ENCODE results near the gene TM9SF2. TPM values are rescaled to one million over a fixed set of nuclear protein-coding genes. Genes with fewer than 3 reads are reported as not detected.

TM9SF2 gene
- total RNA-seq, 1 experiment from 2014 or later, result 84.0 TPM

GRCh38 chr13:99542788-99543406, 41.6 kb downstream of the TM9SF2 start:
- ChIA-PET POLR2A (interaction anchor here (1.3 kb wide), 1 partner anchor 10 kb away, joined by 3 read pairs; no protein-coding TSS in a partner anchor), CTCF (interaction anchor here (0.6 kb wide), 1 partner anchor 124 kb away, joined by 3 read pairs; no protein-coding TSS in a partner anchor)
- no peak for TF ChIP-seq ZNF416 (CRISPR knock-in tag; IDR thresholded peaks at IDR 0.05)
- no peak for TF ChIP-seq OVOL2 (CRISPR knock-in tag; IDR thresholded peaks at IDR 0.05; ENCODE audit: borderline replicate concordance)
- TF ChIP-seq FOXK1 (CRISPR knock-in tag; IDR thresholded peaks at IDR 0.05), result no peak
- no peak for TF ChIP-seq MXD4 (CRISPR knock-in tag; IDR thresholded peaks at IDR 0.05; ENCODE audit: borderline replicate concordance)
- no peak for TF ChIP-seq ZNF281 (CRISPR knock-in tag; IDR thresholded peaks at IDR 0.05)
- no peak for TF ChIP-seq CTCF (IDR thresholded peaks at IDR 0.05)
- TF ChIP-seq ZNF396 (CRISPR knock-in tag; IDR thresholded peaks at IDR 0.05; ENCODE audit: borderline replicate concordance), result no peak
- TF ChIP-seq HMGXB4 (CRISPR knock-in tag; IDR thresholded peaks at IDR 0.05), result no peak
- TF ChIP-seq NFATC4 (CRISPR knock-in tag; IDR thresholded peaks at IDR 0.05), result no peak
- no peak for TF ChIP-seq GTF2I (CRISPR knock-in tag; conservative IDR thresholded peaks at IDR 0.05)
- peaks cover 6% of the 10 kb centered on the region for H3K4me1 Mint-ChIP-seq
- ATAC-seq (no peak), DNase-seq (ENCODE audit: low spot score) (no peak)
- no peak overlapping the region for H3K27ac Mint-ChIP-seq
- H3K9me3 Mint-ChIP-seq, result no peaks in the 10 kb centered on the region
- peaks cover 58% of the 10 kb centered on the region for H3K36me3 Mint-ChIP-seq
- H3K27me3 Mint-ChIP-seq (ENCODE audit: low read depth), result no peaks in the 10 kb centered on the region
- H3K4me3 Mint-ChIP-seq, result no peak overlapping the region

DNA sequence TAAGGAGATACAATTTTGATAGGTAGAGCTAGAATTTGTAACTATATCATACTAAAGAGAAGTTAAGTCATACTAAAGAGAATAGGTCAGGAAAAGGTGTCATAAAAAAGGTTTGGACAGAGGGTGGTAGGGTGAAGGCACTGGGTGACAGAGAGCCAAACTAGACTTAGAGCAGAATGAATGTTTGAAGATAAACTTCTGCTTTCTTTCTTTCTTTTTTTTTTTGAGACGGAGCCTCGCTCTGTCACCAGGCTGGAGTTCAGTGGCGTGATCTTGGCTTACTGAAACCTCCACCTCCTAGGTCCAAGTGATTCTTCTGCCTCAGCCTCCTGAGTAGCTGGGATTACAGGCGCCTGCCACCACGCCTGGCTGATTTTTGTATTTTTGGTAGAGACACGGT, 44.1 kb downstream of the TM9SF2 start:
- no peaks in the 10 kb centered on the region for H3K9me3 Mint-ChIP-seq
- ChIA-PET POLR2A (interaction anchor here (1.1 kb wide), 1 partner anchor 27 kb away, joined by 4 read pairs; no protein-coding TSS in a partner anchor), CTCF (interaction anchor here (0.7 kb wide), 1 partner anchor 1148 kb away, joined by 3 read pairs; no protein-coding TSS in a partner anchor)
- DNase-seq (ENCODE audit: low spot score) (no peak), ATAC-seq (no peak)
- H3K4me3 Mint-ChIP-seq, result no peak overlapping the region
- H3K36me3 Mint-ChIP-seq, result peaks cover 62% of the 10 kb centered on the region
- no peak overlapping the region; the same call in 1 of the 2 replicates for H3K27ac Mint-ChIP-seq
- H3K27me3 Mint-ChIP-seq (ENCODE audit: low read depth), result no peaks in the 10 kb centered on the region
- no peaks in the 10 kb centered on the region for H3K4me1 Mint-ChIP-seq
- TF ChIP-seq MXD4 (CRISPR knock-in tag; IDR thresholded peaks at IDR 0.05; ENCODE audit: borderline replicate concordance), result no peak
- no peak for TF ChIP-seq HMGXB4 (CRISPR knock-in tag; IDR thresholded peaks at IDR 0.05)
- no peak for TF ChIP-seq SOX15 (CRISPR knock-in tag; IDR thresholded peaks at IDR 0.05)
- TF ChIP-seq, protein P1, sequence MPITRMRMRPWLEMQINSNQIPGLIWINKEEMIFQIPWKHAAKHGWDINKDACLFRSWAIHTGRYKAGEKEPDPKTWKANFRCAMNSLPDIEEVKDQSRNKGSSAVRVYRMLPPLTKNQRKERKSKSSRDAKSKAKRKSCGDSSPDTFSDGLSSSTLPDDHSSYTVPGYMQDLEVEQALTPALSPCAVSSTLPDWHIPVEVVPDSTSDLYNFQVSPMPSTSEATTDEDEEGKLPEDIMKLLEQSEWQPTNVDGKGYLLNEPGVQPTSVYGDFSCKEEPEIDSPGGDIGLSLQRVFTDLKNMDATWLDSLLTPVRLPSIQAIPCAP (CRISPR knock-in tag; IDR thresholded peaks at IDR 0.05), result no peak
- TF ChIP-seq MLX (CRISPR knock-in tag; IDR thresholded peaks at IDR 0.05), result no peak
- TF ChIP-seq, protein P2, sequence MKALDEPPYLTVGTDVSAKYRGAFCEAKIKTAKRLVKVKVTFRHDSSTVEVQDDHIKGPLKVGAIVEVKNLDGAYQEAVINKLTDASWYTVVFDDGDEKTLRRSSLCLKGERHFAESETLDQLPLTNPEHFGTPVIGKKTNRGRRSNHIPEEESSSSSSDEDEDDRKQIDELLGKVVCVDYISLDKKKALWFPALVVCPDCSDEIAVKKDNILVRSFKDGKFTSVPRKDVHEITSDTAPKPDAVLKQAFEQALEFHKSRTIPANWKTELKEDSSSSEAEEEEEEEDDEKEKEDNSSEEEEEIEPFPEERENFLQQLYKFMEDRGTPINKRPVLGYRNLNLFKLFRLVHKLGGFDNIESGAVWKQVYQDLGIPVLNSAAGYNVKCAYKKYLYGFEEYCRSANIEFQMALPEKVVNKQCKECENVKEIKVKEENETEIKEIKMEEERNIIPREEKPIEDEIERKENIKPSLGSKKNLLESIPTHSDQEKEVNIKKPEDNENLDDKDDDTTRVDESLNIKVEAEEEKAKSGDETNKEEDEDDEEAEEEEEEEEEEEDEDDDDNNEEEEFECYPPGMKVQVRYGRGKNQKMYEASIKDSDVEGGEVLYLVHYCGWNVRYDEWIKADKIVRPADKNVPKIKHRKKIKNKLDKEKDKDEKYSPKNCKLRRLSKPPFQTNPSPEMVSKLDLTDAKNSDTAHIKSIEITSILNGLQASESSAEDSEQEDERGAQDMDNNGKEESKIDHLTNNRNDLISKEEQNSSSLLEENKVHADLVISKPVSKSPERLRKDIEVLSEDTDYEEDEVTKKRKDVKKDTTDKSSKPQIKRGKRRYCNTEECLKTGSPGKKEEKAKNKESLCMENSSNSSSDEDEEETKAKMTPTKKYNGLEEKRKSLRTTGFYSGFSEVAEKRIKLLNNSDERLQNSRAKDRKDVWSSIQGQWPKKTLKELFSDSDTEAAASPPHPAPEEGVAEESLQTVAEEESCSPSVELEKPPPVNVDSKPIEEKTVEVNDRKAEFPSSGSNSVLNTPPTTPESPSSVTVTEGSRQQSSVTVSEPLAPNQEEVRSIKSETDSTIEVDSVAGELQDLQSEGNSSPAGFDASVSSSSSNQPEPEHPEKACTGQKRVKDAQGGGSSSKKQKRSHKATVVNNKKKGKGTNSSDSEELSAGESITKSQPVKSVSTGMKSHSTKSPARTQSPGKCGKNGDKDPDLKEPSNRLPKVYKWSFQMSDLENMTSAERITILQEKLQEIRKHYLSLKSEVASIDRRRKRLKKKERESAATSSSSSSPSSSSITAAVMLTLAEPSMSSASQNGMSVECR (CRISPR knock-in tag; IDR thresholded peaks at IDR 0.05; ENCODE audit: borderline replicate concordance), result no peak
- no peak for TF ChIP-seq OVOL2 (CRISPR knock-in tag; IDR thresholded peaks at IDR 0.05; ENCODE audit: borderline replicate concordance)
- no peak for TF ChIP-seq ERG (CRISPR knock-in tag; IDR thresholded peaks at IDR 0.05)
- TF ChIP-seq, protein P3, sequence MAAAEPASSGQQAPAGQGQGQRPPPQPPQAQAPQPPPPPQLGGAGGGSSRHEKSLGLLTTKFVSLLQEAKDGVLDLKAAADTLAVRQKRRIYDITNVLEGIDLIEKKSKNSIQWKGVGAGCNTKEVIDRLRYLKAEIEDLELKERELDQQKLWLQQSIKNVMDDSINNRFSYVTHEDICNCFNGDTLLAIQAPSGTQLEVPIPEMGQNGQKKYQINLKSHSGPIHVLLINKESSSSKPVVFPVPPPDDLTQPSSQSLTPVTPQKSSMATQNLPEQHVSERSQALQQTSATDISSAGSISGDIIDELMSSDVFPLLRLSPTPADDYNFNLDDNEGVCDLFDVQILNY (CRISPR knock-in tag; IDR thresholded peaks at IDR 0.05), result no peak

Measured in WTC11 (cell line).